Breast epithelium (tissue), 4 donors: Measurements from ENCODE around the gene SPEM2. TPM values are rescaled to one million over a fixed set of nuclear protein-coding genes. Genes with fewer than 3 reads are reported as not detected.

ENCODE experiments used
- DNase-seq, 2 donors: peaks; one replicate each; pipeline ENCODE4 v3.0.0-alpha.2; 2019; ENCODE audit warnings: low spot score in 2 of 2
- H3K27ac ChIP-seq, 2 donors: fragments of 200-600 bp; sonication (generic) in 1 of 2; one replicate each; pipeline ENCODE4 v1.5.1; 2016 to 2019; ENCODE audit warnings: mild to moderate bottlenecking in 1 of 2
- H3K27me3 ChIP-seq, 2 donors: fragments of 200-600 bp; sonication (generic) in 1 of 2; one replicate each; pipeline versions ENCODE4 v1.5.1 to v1.6.0; 2017 to 2019; ENCODE audit warnings: control low read depth in 1 of 2, mild to moderate bottlenecking in 1 of 2
- H3K36me3 ChIP-seq: fragments of 200-600 bp; one replicate; pipeline ENCODE4 v1.5.1; 2019
- H3K4me1 ChIP-seq, 2 donors: fragments of 200-600 bp; sonication (generic); one replicate each; pipeline ENCODE4 v1.5.1; 2016 to 2019; ENCODE audit warnings: control low read depth in 1 of 2
- H3K4me3 ChIP-seq, 3 donors: fragments of 200-600 bp; sonication (generic); 1 replicate in 2 of 3; 2 replicates in 1 of 3; pipeline ENCODE4 v1.5.1; 2016 to 2019; ENCODE audit warnings: mild to moderate bottlenecking in 3 of 3, moderate library complexity in 2 of 3
- H3K9me3 ChIP-seq, 2 donors: fragments of 200-600 bp; sonication (generic) in 1 of 2; one replicate each; pipeline ENCODE4 v1.5.1; 2016 to 2019; ENCODE audit warnings: control low read depth in 1 of 2
- CTCF ChIP-seq, 3 donors: fragments of 450-650 bp; IDR thresholded peaks; one replicate each; pipeline ENCODE4 v1.5.1; 2016 to 2017; ENCODE audit warnings: antibody characterized with exemption in 3 of 3, mild to moderate bottlenecking in 3 of 3, moderate library complexity in 3 of 3
- POLR2A ChIP-seq: fragments of 450-650 bp; IDR thresholded peaks from one replicate; pipeline ENCODE4 v1.6.1; 2016; ENCODE audit warnings: antibody characterized with exemption, mild to moderate bottlenecking, moderate library complexity
- POLR2AphosphoS5 ChIP-seq, 3 donors: sonication (generic); formaldehyde crosslinking; IDR thresholded peaks; one replicate each; pipeline ENCODE4 v1.6.1; 2017; ENCODE audit warnings: antibody characterized with exemption in 3 of 3
- intact Hi-C: fragments of 100-400 bp; cut with DNase I; formaldehyde crosslinking; loops from one replicate; pipeline ENCODE4 v1.15.1; 2023; ENCODE audit warnings: low total_unique reads
- total RNA-seq, 3 donors: library from RNA; depleted of rRNA; stranded (reverse); fragments of >200 nt; gene quantifications; one replicate each; pipeline ENCODE4 v1.1.0, GENCODE V29; 2016

SPEM2 gene
- total RNA-seq, 3 donors from 2014 or later = not detected

- Histone ChIP-seq H3K27me3 (no peaks in the 10 kb centered on the region), H3K4me1 (peaks cover 0 to 4% of the 10 kb centered on the region in 2 donors), H3K4me3 (no peak overlapping the region), H3K36me3 (no peaks in the 10 kb centered on the region), H3K9me3 (no peaks in the 10 kb centered on the region), H3K27ac (no peak overlapping the region)
- no peak for TF ChIP-seq POLR2A
- TF ChIP-seq POLR2AphosphoS5 (IDR thresholded peaks at IDR 0.05) = no peak
- no peak for TF ChIP-seq CTCF (IDR thresholded peaks at IDR 0.05)
- no peak for DNase-seq
- intact Hi-C loops = no loop called here
These were observed 14.6 kb upstream of the SPEM2 start for GRCh38 chr17:7410634-7411426.

- intact Hi-C loops = no loop called here
- no peaks in the 10 kb centered on the region for H3K9me3 ChIP-seq
- no peak for DNase-seq
- no peaks in the 10 kb centered on the region for H3K4me1 ChIP-seq
- H3K4me3 ChIP-seq = no peak overlapping the region
- no peaks in the 10 kb centered on the region for H3K36me3 ChIP-seq
- no peaks in the 10 kb centered on the region for H3K27me3 ChIP-seq
- no peak overlapping the region for H3K27ac ChIP-seq
- TF ChIP-seq POLR2AphosphoS5 (IDR thresholded peaks at IDR 0.05) (no peak), POLR2A (no peak), CTCF (IDR thresholded peaks at IDR 0.05) (no peak)
These were observed 14.0 kb upstream of the SPEM2 start for GRCh38 chr17:7411427-7411750.

- Histone ChIP-seq H3K4me3 (no peak overlapping the region), H3K4me1 (no peaks in the 10 kb centered on the region), H3K9me3 (no peaks in the 10 kb centered on the region), H3K36me3 (no peaks in the 10 kb centered on the region), H3K27me3 (no peaks in the 10 kb centered on the region), H3K27ac (peak overlapping the region; percentile 13 to 83)
- intact Hi-C loops = no loop called here
- no peak for TF ChIP-seq POLR2A
- no peak for TF ChIP-seq CTCF (IDR thresholded peaks at IDR 0.05)
- TF ChIP-seq POLR2AphosphoS5 (IDR thresholded peaks at IDR 0.05) = no peak
- DNase-seq = no peak
These were observed 11.9 kb upstream of the SPEM2 start for GRCh38 chr17:7413346-7413985.

GRCh38 chr17:7414837-7415236 lies 10.6 kb upstream of the SPEM2 start:
- no peak overlapping the region for H3K27ac ChIP-seq
- TF ChIP-seq POLR2AphosphoS5 (IDR thresholded peaks at IDR 0.05) = no peak
- no peak for TF ChIP-seq CTCF (IDR thresholded peaks at IDR 0.05)
- no peak for TF ChIP-seq POLR2A
- DNase-seq = no peak
- H3K27me3 ChIP-seq = no peaks in the 10 kb centered on the region
- no peaks in the 10 kb centered on the region for H3K4me1 ChIP-seq
- no peaks in the 10 kb centered on the region for H3K36me3 ChIP-seq
- H3K4me3 ChIP-seq = no peak overlapping the region
- no peaks in the 10 kb centered on the region for H3K9me3 ChIP-seq
- intact Hi-C loops = no loop called here

- no peak overlapping the region for H3K27ac ChIP-seq
- H3K27me3 ChIP-seq = no peaks in the 10 kb centered on the region
- H3K9me3 ChIP-seq = no peaks in the 10 kb centered on the region
- H3K4me1 ChIP-seq = no peaks in the 10 kb centered on the region
- intact Hi-C loops = no loop called here
- DNase-seq = no peak
- H3K4me3 ChIP-seq = no peak overlapping the region
- TF ChIP-seq POLR2AphosphoS5 (IDR thresholded peaks at IDR 0.05) (no peak), POLR2A (no peak), CTCF (IDR thresholded peaks at IDR 0.05) (no peak)
- H3K36me3 ChIP-seq = no peaks in the 10 kb centered on the region
These were observed 9.6 kb upstream of the SPEM2 start for GRCh38 chr17:7415784-7416183.
